HEK293 (cell line): ENCODE measurements around the gene FHIT.

ENCODE experiments used
- CTCF ChIA-PET: fragments of 350-600 bp; formaldehyde crosslinking; extraction: SDS; loops from one replicate; lab custom pipeline; 2021; ENCODE audit warnings: antibody characterized with exemption; lab: Yijun Ruan, JAX
- POLR2A ChIA-PET: fragments of 300-600 bp; formaldehyde crosslinking; extraction: SDS; loops from one replicate; lab custom pipeline; 2020; ENCODE audit warnings: antibody characterized with exemption, inconsistent platforms; lab: Yijun Ruan, JAX
- H3K27ac ChIP-seq: fragments of 200-500 bp; sonication (Bioruptor generic); 2 replicates; pipeline ENCODE4 v1.5.1; 2014; ENCODE audit warnings: low read depth, low read length, control low read depth, inconsistent platforms; ENCODE audit errors: extremely low read depth
- H3K36me3 ChIP-seq, 2 experiments: fragments of 200-500 bp in 1 of 2; sonication (Bioruptor generic) in 1 of 2; 1 replicate in 1 of 2; 2 replicates in 1 of 2; pipeline ENCODE4 v1.5.1; 2014 to 2017; ENCODE audit warnings: inconsistent platforms in 2 of 2, low read length in 2 of 2; ENCODE audit not compliant: control insufficient read depth in 2 of 2, insufficient read depth in 1 of 2
- H3K4me1 ChIP-seq: fragments of 200-500 bp; sonication (Bioruptor generic); 2 replicates; pipeline ENCODE4 v1.5.1; 2014; ENCODE audit warnings: mild to moderate bottlenecking, low read length, inconsistent platforms; ENCODE audit not compliant: control insufficient read depth, insufficient read depth
- H3K4me3 ChIP-seq: 2 replicates; pipeline ENCODE4 v1.5.1; 2011; ENCODE audit warnings: low read depth, mild to moderate bottlenecking, control low read depth, low read length, moderate library complexity
- H3K9me3 ChIP-seq: fragments of 200-500 bp; sonication (Bioruptor generic); 2 replicates; pipeline ENCODE4 v1.5.1; 2014; ENCODE audit warnings: low read depth, low read length, inconsistent platforms; ENCODE audit not compliant: control insufficient read depth, insufficient read depth
- FEZF1 ChIP-seq: fragments of 450-650 bp; formaldehyde crosslinking; IDR thresholded peaks from 2 replicates; pipeline ENCODE4 v1.5.1; 2016; ENCODE audit warnings: missing biosample characterization, missing genetic modification characterization
- GLI4 ChIP-seq: fragments of 450-650 bp; formaldehyde crosslinking; IDR thresholded peaks from 2 replicates; pipeline ENCODE4 v1.5.1; 2016; ENCODE audit warnings: missing biosample characterization, missing genetic modification characterization
- HOXA7 ChIP-seq: sonication (generic); formaldehyde crosslinking; IDR thresholded peaks from 2 replicates; pipeline ENCODE4 v1.8.1; 2022; ENCODE audit warnings: missing genetic modification reagents, borderline replicate concordance
- HOXC10 ChIP-seq: sonication (generic); formaldehyde crosslinking; IDR thresholded peaks from 2 replicates; pipeline ENCODE4 v1.8.1; 2023; ENCODE audit warnings: mild to moderate bottlenecking, missing genetic modification reagents
- ZBTB11 ChIP-seq: fragments of 450-650 bp; formaldehyde crosslinking; conservative IDR thresholded peaks from 2 replicates; pipeline ENCODE4 v1.5.1; 2016; ENCODE audit warnings: low read depth, missing biosample characterization, missing genetic modification characterization
- ZFP37 ChIP-seq: fragments of 450-650 bp; formaldehyde crosslinking; IDR thresholded peaks from 2 replicates; pipeline ENCODE4 v1.5.1; 2016; ENCODE audit warnings: missing biosample characterization, missing genetic modification characterization
- ZNF146 ChIP-seq: fragments of 450-650 bp; formaldehyde crosslinking; IDR thresholded peaks from 2 replicates; pipeline ENCODE4 v1.5.1; 2016; ENCODE audit warnings: missing biosample characterization, missing genetic modification characterization
- ZNF16 ChIP-seq: fragments of 450-650 bp; formaldehyde crosslinking; IDR thresholded peaks from 2 replicates; pipeline ENCODE4 v1.5.1; 2016; ENCODE audit warnings: low read depth, missing biosample characterization, missing genetic modification characterization
- ZNF202 ChIP-seq: fragments of 450-650 bp; formaldehyde crosslinking; IDR thresholded peaks from 2 replicates; pipeline ENCODE4 v1.5.1; 2016; ENCODE audit warnings: missing biosample characterization, missing genetic modification characterization, borderline replicate concordance
- ZNF221 ChIP-seq: fragments of 450-650 bp; formaldehyde crosslinking; IDR thresholded peaks from 2 replicates; pipeline ENCODE4 v1.5.1; 2017; ENCODE audit warnings: missing biosample characterization, missing genetic modification characterization, borderline replicate concordance
- ZNF223 ChIP-seq: fragments of 450-650 bp; formaldehyde crosslinking; IDR thresholded peaks from 2 replicates; pipeline ENCODE4 v1.5.1; 2016; ENCODE audit warnings: missing biosample characterization, missing genetic modification characterization
- ZNF23 ChIP-seq: fragments of 450-650 bp; formaldehyde crosslinking; IDR thresholded peaks from 2 replicates; pipeline ENCODE4 v1.5.1; 2016; ENCODE audit warnings: missing biosample characterization, missing genetic modification characterization, borderline replicate concordance
- ZNF302 ChIP-seq: fragments of 450-650 bp; formaldehyde crosslinking; IDR thresholded peaks from 2 replicates; pipeline ENCODE4 v1.5.1; 2016; ENCODE audit warnings: missing biosample characterization, missing genetic modification characterization, low read depth
- ZNF350 ChIP-seq: fragments of 450-650 bp; formaldehyde crosslinking; IDR thresholded peaks from 2 replicates; pipeline ENCODE4 v1.5.0; 2017; ENCODE audit warnings: missing biosample characterization, mild to moderate bottlenecking, missing genetic modification characterization
- ZNF404 ChIP-seq: fragments of 450-650 bp; formaldehyde crosslinking; IDR thresholded peaks from 2 replicates; pipeline ENCODE4 v1.5.1; 2017; ENCODE audit warnings: missing biosample characterization, missing genetic modification characterization
- ZNF501 ChIP-seq: fragments of 450-650 bp; formaldehyde crosslinking; IDR thresholded peaks from 2 replicates; pipeline ENCODE4 v1.5.1; 2016; ENCODE audit warnings: missing biosample characterization, missing genetic modification characterization
- ZNF548 ChIP-seq: fragments of 450-650 bp; formaldehyde crosslinking; IDR thresholded peaks from 2 replicates; pipeline ENCODE4 v1.5.1; 2016; ENCODE audit warnings: missing biosample characterization, missing genetic modification characterization
- ZNF747 ChIP-seq: fragments of 450-650 bp; formaldehyde crosslinking; IDR thresholded peaks from 2 replicates; pipeline ENCODE4 v1.5.1; 2016; ENCODE audit warnings: missing biosample characterization, missing genetic modification characterization
- ZNF777 ChIP-seq: fragments of 450-650 bp; formaldehyde crosslinking; IDR thresholded peaks from 2 replicates; pipeline ENCODE4 v1.5.1; 2017; ENCODE audit warnings: missing biosample characterization, missing genetic modification characterization, borderline replicate concordance
- TF ChIP-seq, protein P1 (sequence below): fragments of 450-650 bp; formaldehyde crosslinking; IDR thresholded peaks from 2 replicates; pipeline ENCODE4 v1.5.1; 2016; ENCODE audit warnings: missing biosample characterization, missing genetic modification characterization, low read depth
- TF ChIP-seq, protein P2 (sequence below): fragments of 450-650 bp; formaldehyde crosslinking; IDR thresholded peaks from 2 replicates; pipeline ENCODE4 v1.5.1; 2016; ENCODE audit warnings: missing biosample characterization, missing genetic modification characterization
- TF ChIP-seq, protein P3 (sequence below): fragments of 450-650 bp; formaldehyde crosslinking; IDR thresholded peaks from 2 replicates; pipeline ENCODE4 v1.5.1; 2016; ENCODE audit warnings: missing biosample characterization, missing genetic modification characterization, borderline replicate concordance
- TF ChIP-seq, protein P4 (sequence below): fragments of 450-650 bp; formaldehyde crosslinking; IDR thresholded peaks from 2 replicates; pipeline ENCODE4 v1.5.1; 2017; ENCODE audit warnings: missing biosample characterization, mild to moderate bottlenecking, missing genetic modification characterization, moderate library complexity
- TF ChIP-seq, protein P5 (sequence below): fragments of 450-650 bp; formaldehyde crosslinking; IDR thresholded peaks from 2 replicates; pipeline ENCODE4 v1.5.1; 2016; ENCODE audit warnings: missing biosample characterization, missing genetic modification characterization

The FHIT gene

GRCh38 chr3:60393946-60394345 lies 857.3 kb downstream of the FHIT start (continued):
- TF ChIP-seq, protein P1, sequence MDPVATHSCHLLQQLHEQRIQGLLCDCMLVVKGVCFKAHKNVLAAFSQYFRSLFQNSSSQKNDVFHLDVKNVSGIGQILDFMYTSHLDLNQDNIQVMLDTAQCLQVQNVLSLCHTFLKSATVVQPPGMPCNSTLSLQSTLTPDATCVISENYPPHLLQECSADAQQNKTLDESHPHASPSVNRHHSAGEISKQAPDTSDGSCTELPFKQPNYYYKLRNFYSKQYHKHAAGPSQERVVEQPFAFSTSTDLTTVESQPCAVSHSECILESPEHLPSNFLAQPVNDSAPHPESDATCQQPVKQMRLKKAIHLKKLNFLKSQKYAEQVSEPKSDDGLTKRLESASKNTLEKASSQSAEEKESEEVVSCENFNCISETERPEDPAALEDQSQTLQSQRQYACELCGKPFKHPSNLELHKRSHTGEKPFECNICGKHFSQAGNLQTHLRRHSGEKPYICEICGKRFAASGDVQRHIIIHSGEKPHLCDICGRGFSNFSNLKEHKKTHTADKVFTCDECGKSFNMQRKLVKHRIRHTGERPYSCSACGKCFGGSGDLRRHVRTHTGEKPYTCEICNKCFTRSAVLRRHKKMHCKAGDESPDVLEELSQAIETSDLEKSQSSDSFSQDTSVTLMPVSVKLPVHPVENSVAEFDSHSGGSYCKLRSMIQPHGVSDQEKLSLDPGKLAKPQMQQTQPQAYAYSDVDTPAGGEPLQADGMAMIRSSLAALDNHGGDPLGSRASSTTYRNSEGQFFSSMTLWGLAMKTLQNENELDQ (tag by site-specific recombination), result no peak
- TF ChIP-seq ZFP37 (tag by site-specific recombination), result no peak
- TF ChIP-seq HOXC10, result no peak
- no peak for TF ChIP-seq ZNF223
- TF ChIP-seq ZNF404 (tag by site-specific recombination), result no peak

DNA sequence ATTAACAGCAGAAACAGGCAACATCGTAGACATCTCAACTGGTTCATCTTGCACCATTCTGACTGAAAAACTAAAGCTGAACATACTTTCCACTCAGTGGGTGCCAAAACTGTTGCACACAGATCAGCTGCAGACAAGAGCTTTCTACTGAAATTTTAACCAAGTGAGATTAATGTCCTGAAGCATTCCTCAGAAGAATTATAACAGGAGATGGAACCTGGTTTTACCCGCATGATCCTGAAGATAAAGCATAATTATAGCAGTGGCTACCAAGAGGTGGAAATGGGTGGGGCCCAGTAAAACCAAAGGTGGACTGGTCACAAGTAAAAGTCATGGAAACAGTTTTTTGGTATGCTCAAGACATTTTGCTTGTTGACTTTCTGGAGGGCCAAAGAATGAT lies 858.8 kb downstream of the FHIT start:
- Histone ChIP-seq H3K36me3 (no peaks in the 10 kb centered on the region), H3K4me1 (no peaks in the 10 kb centered on the region), H3K4me3 (no peak overlapping the region), H3K9me3 (no peaks in the 10 kb centered on the region), H3K27ac (no peak overlapping the region)
- CTCF ChIA-PET, result no interaction called here
- no peak for TF ChIP-seq ZNF16 (tag by site-specific recombination)
- TF ChIP-seq, protein P2, sequence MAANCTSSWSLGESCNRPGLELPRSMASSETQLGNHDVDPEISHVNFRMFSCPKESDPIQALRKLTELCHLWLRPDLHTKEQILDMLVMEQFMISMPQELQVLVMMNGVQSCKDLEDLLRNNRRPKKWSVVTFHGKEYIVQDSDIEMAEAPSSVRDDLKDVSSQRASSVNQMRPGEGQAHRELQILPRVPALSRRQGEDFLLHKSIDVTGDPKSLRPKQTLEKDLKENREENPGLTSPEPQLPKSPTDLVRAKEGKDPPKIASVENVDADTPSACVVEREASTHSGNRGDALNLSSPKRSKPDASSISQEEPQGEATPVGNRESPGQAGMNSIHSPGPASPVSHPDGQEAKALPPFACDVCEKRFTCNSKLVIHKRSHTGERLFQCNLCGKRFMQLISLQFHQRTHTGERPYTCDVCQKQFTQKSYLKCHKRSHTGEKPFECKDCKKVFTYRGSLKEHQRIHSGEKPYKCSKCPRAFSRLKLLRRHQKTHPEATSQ (tag by site-specific recombination), result no peak
- no peak for TF ChIP-seq ZNF501 (tag by site-specific recombination)
- no peak for TF ChIP-seq ZNF747
- no peak for TF ChIP-seq HOXA7 (CRISPR knock-in tag)
- no peak for TF ChIP-seq ZNF302 (tag by site-specific recombination)
- TF ChIP-seq, protein P3, sequence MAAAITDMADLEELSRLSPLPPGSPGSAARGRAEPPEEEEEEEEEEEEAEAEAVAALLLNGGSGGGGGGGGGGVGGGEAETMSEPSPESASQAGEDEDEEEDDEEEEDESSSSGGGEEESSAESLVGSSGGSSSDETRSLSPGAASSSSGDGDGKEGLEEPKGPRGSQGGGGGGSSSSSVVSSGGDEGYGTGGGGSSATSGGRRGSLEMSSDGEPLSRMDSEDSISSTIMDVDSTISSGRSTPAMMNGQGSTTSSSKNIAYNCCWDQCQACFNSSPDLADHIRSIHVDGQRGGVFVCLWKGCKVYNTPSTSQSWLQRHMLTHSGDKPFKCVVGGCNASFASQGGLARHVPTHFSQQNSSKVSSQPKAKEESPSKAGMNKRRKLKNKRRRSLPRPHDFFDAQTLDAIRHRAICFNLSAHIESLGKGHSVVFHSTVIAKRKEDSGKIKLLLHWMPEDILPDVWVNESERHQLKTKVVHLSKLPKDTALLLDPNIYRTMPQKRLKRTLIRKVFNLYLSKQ (tag by site-specific recombination), result no peak
- TF ChIP-seq, protein P4, sequence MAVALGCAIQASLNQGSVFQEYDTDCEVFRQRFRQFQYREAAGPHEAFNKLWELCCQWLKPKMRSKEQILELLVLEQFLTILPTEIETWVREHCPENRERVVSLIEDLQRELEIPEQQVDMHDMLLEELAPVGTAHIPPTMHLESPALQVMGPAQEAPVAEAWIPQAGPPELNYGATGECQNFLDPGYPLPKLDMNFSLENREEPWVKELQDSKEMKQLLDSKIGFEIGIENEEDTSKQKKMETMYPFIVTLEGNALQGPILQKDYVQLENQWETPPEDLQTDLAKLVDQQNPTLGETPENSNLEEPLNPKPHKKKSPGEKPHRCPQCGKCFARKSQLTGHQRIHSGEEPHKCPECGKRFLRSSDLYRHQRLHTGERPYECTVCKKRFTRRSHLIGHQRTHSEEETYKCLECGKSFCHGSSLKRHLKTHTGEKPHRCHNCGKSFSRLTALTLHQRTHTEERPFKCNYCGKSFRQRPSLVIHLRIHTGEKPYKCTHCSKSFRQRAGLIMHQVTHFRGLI (tag by site-specific recombination), result no peak
- TF ChIP-seq, all 188 proteins: peak for 0
- POLR2A ChIA-PET, result no interaction called here

DNA sequence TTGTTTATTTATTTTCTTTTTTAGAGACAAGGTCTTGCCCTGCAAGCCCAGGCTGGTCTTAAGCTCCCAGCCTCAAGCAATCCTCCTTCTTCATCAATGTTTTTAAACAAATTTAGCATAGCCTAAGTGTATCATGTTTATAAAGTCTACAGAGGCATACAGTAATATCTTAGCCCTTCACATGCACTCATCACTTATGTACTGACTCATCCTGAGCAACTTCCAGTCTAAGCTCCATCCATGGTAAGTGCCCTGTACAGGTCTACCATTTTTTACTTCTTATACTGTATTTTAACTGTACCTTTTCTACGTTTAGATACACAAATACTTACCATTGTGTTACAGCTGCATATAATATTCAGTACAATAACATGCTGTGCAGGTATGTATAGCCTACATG lies 860.0 kb downstream of the FHIT start:
- ChIA-PET CTCF (interaction anchor here (1.2 kb wide), 1 partner anchor 15 kb away, joined by 4 read pairs; no protein-coding TSS in a partner anchor), POLR2A (no interaction called here)
- no peaks in the 10 kb centered on the region for H3K4me1 ChIP-seq
- H3K36me3 ChIP-seq, result no peaks in the 10 kb centered on the region
- no peak overlapping the region for H3K4me3 ChIP-seq
- H3K9me3 ChIP-seq, result no peaks in the 10 kb centered on the region
- no peak overlapping the region for H3K27ac ChIP-seq
- TF ChIP-seq ZNF23 (tag by site-specific recombination) (no peak), ZNF350 (no peak), FEZF1 (tag by site-specific recombination) (no peak), ZBTB11 (tag by site-specific recombination) (no peak), ZNF202 (tag by site-specific recombination) (no peak), ZNF548 (tag by site-specific recombination) (no peak), ZNF221 (tag by site-specific recombination) (no peak), ZNF777 (no peak), GLI4 (tag by site-specific recombination) (no peak), ZNF146 (tag by site-specific recombination) (no peak)
- TF ChIP-seq, protein P5, sequence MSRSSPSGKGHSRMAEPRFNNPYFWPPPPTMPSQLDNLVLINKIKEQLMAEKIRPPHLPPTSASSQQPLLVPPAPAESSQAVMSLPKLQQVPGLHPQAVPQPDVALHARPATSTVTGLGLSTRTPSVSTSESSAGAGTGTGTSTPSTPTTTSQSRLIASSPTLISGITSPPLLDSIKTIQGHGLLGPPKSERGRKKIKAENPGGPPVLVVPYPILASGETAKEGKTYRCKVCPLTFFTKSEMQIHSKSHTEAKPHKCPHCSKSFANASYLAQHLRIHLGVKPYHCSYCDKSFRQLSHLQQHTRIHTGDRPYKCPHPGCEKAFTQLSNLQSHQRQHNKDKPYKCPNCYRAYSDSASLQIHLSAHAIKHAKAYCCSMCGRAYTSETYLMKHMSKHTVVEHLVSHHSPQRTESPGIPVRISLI (tag by site-specific recombination), result no peak
